Activated naive CD4-positive, alpha-beta T cell treated with anti-CD3 and anti-CD28 coated beads, Interleukin-2, amount 10 ng/mL, durations not matched to agents 7 days and 5 days (primary cell): Measurements from ENCODE around the gene PTPRK.
A peak's percentile ranks its signal among the peaks of the same experiment; 100 is the strongest.

Source experiments
- CTCF ChIA-PET: fragments of 350-600 bp; sonication (Branson Sonifier 250); formaldehyde crosslinking; loops from one replicate; lab custom pipeline; 2021; ENCODE audit warnings: antibody characterized with exemption; lab: Charles Lee
- DNase-seq: peaks from one replicate; pipeline ENCODE4 v3.0.0-alpha.2; 2020
- H3K27ac Mint-ChIP-seq: one replicate; pipeline ENCODE4 v1.8.0; 2021; ENCODE audit warnings: mild to moderate bottlenecking, moderate library complexity, mixed read lengths
- H3K27me3 Mint-ChIP-seq: one replicate; pipeline ENCODE4 v1.8.0; 2021; ENCODE audit warnings: mild to moderate bottlenecking, mixed read lengths
- H3K36me3 Mint-ChIP-seq: one replicate; pipeline ENCODE4 v1.8.0; 2021; ENCODE audit warnings: mixed read lengths
- H3K4me1 Mint-ChIP-seq: one replicate; pipeline ENCODE4 v1.8.0; 2021; ENCODE audit warnings: mixed read lengths
- H3K4me3 Mint-ChIP-seq: one replicate; pipeline ENCODE4 v1.8.0; 2021; ENCODE audit warnings: mild to moderate bottlenecking, moderate library complexity, mixed read lengths
- H3K9me3 Mint-ChIP-seq: one replicate; pipeline ENCODE4 v1.8.0; 2021; ENCODE audit warnings: mixed read lengths

Gene PTPRK

DNA sequence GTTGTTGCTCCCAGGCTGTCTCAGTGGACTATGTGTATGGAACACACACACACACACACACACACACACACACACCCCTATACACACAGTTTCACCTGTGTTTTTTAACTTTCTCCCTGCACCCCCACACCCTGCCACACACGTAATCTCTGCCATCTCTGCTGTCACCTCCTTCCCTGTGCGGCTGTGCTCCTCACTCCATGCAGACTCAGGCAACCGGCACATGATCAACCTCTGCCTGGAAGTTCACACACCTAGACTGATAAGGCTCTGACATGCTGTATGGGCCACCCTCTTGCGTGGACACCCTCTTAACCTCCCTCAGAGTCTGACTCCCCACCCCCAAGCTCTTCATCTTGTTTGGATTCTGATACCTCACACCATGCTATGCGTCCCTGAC is 467.3 kb downstream of the PTPRK start:
- H3K27ac Mint-ChIP-seq, result no peak overlapping the region
- H3K36me3 Mint-ChIP-seq, result no peaks in the 10 kb centered on the region
- no peaks in the 10 kb centered on the region for H3K27me3 Mint-ChIP-seq
- no peak overlapping the region for H3K4me3 Mint-ChIP-seq
- no peak for DNase-seq
- no peaks in the 10 kb centered on the region for H3K9me3 Mint-ChIP-seq
- CTCF ChIA-PET, result interaction anchor here (1.7 kb wide), 1 partner anchor 275 kb away, joined by 3 read pairs; no protein-coding TSS in a partner anchor
- no peaks in the 10 kb centered on the region for H3K4me1 Mint-ChIP-seq

DNA sequence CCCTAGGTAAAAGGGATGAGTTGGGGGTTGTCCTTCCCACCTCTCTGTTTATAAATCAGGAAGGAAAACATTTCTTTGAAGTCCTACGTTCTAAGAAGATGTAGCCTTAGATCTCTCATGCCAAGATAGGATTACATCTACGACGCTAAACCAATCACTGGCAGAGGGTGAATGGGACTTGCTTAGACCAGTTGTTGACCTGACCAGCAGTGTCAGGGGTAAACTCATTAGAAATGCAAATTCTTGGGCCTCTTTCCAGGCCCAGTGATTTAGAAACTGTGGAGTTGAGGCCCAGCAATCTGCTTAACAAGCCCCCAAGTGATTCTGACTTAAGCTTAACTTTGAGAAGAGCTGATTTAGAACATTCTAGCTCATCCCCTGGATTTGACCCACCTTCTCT is 472.4 kb downstream of the PTPRK start:
- Mint-ChIP-seq H3K4me3 (no peak overlapping the region), H3K27me3 (no peaks in the 10 kb centered on the region), H3K4me1 (no peaks in the 10 kb centered on the region), H3K36me3 (no peaks in the 10 kb centered on the region), H3K9me3 (no peaks in the 10 kb centered on the region), H3K27ac (no peak overlapping the region)
- no peak for DNase-seq
- CTCF ChIA-PET, result no interaction called here

DNA sequence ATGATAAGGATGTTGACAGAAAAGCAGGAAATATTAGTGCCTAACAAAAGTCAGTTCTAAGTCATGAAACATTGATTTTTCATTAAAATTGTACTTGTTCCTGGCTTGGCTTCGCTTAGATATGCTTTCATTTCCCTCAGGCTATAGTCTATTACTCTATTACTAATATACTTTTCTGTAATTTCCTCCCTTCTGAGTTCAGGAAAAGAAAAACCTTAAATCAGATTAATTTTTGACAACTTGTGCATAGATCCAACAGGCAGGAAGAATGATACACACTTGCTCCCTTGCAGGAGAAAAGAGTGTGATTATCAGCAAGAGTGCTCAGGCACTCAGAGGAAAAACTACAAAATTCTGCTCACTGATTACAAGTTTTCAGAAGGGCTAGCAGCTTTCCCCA is 474.4 kb downstream of the PTPRK start:
- Mint-ChIP-seq H3K36me3 (no peaks in the 10 kb centered on the region), H3K27ac (no peak overlapping the region), H3K4me3 (no peak overlapping the region), H3K9me3 (peaks cover 2% of the 10 kb centered on the region), H3K27me3 (no peaks in the 10 kb centered on the region), H3K4me1 (no peaks in the 10 kb centered on the region)
- CTCF ChIA-PET, result no interaction called here
- no peak for DNase-seq

DNA sequence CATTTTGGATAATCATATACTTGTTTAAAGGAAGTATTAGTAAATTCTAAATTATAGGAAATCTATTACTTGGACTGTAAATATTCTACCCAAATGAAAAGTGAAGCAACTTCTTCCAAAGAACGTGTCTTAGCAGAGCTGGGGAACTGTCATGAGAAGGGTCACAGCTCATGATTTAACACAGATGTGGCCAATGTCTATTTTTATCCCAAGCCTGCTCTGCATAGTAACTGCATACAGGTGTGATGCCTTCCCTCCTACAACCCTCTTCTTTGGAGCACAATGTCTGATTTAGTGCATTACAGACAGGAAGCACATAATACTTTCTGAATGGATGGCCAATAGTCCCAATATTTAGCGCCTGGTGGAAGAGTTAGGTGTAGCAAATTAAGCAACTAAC is 480.9 kb downstream of the PTPRK start:
- DNase-seq, result no peak
- Mint-ChIP-seq H3K4me3 (no peak overlapping the region), H3K27me3 (no peaks in the 10 kb centered on the region), H3K9me3 (peaks cover 2% of the 10 kb centered on the region), H3K36me3 (peaks cover 1% of the 10 kb centered on the region), H3K4me1 (no peaks in the 10 kb centered on the region), H3K27ac (no peak overlapping the region)
- CTCF ChIA-PET, result interaction anchor here (0.6 kb wide), 1 partner anchor 296 kb away, joined by 5 read pairs; no protein-coding TSS in a partner anchor

DNA sequence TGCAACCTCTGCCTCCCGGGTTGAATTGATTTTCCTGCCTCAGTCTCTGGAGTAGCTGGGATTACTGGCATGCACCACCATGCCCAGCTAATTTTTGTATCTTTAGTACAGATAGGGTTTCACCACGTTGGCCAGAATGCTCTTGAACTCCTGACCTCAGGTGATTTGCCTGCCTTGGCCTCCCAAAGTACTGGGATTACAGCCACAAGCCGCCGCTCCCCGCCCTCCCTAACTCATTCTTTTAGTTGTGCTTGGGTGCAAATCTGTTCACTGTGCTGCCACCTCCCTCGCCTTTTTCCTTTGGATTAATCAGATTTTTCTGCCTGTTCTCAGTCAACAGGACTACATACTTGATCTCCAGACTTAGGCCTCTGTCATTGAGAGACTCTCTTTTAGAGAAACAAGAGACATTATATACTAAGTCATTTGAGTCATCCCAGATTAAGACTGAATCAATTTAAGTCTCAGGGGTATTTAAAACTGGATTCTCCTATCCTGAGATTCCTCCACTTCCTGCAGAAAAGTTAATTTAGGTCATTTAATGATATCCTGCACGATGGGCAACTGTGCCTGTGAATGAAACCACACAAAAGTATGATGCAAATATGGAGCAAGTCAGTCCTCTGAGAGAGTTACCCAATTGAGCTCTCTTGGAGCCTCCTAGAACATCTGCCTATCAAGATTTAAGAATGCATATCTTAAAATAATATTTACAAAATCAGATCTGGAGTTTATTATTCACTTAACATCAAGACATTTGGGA is 483.4 kb downstream of the PTPRK start:
- Mint-ChIP-seq H3K27ac (no peak overlapping the region), H3K27me3 (no peaks in the 10 kb centered on the region)
- CTCF ChIA-PET, result no interaction called here

DNA sequence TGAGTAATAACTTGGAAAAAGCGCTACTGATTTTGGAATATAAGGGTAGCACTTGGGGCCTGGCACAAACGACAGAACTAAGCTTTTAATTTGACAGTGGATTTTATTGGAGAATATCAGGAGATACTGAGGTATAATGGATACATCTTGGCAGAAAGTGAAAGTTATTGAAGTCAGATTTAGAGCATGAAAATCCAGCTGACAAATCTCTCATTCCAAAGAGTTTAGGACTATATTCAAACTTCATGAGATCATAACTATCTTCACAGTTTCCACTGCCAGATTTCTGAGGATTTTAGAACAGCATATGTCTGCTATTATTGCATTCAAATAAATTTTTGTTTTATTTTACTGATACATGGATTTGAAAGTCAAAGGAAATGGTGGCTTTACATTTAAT is 487.2 kb downstream of the PTPRK start:
- Mint-ChIP-seq H3K27me3 (no peaks in the 10 kb centered on the region), H3K4me1 (peaks cover 24% of the 10 kb centered on the region), H3K36me3 (peaks cover 1% of the 10 kb centered on the region), H3K9me3 (no peaks in the 10 kb centered on the region), H3K4me3 (no peak overlapping the region), H3K27ac (no peak overlapping the region)
- CTCF ChIA-PET, result interaction anchor here (1.1 to 1.3 kb wide), 2 partner anchors 11 to 16 kb away, joined by 4 read pairs; no protein-coding TSS in a partner anchor
- DNase-seq, result no peak

More for the DNA sequence above, 483.4 kb downstream of the PTPRK start:
- H3K9me3 Mint-ChIP-seq, result peaks cover 2% of the 10 kb centered on the region
- H3K4me3 Mint-ChIP-seq, result no peak overlapping the region
- peaks cover 1% of the 10 kb centered on the region for H3K36me3 Mint-ChIP-seq
- DNase-seq, result no peak
- H3K4me1 Mint-ChIP-seq, result peaks cover 13% of the 10 kb centered on the region

DNA sequence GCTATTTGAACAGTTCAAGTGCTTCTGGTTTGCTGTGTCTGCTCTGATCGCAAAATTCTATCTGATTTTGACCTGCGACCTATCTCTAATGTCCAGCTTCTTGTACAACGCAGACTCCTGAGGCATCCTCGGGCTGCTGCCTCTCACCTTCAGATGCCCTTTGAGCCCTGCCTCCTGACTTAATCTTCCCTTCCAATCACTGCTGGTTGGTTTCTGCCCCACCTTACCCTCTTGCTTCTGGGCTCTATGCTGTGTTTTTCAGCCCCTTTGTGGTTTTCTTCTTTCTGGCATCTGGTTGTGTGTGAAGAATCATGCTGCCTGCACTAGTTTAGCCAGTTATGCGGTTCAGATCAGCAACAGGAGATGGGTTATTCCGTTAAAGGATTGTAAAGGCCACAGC is 488.4 kb downstream of the PTPRK start:
- H3K4me3 Mint-ChIP-seq, result no peak overlapping the region
- CTCF ChIA-PET, result no interaction called here

DNA sequence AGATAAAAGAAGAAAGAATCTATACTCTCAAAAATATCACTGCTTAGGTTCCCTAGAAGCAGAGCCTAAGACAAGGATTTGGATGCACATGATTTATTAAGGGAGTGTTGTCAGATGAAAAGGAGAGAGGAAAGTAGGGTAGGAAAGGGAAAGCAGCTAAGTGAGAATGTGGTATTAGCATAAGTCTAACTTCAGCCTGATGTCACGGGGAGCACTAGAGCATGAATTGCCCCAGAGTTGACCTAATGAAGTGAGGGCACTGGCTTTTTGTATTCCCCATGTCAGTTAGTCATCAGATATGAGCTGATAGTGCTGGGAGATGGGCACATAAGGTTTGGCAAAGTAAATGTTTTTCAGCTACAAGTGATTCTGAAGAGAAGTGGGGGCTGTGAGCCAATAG is 490.6 kb downstream of the PTPRK start:
- DNase-seq, result no peak
- H3K4me1 Mint-ChIP-seq, result peaks cover 34% of the 10 kb centered on the region
- CTCF ChIA-PET, result interaction anchor here (0.6 to 1.1 kb wide), 3 partner anchors 10 to 175 kb away, joined by 3 to 5 read pairs (median 3); no protein-coding TSS in a partner anchor
- H3K27me3 Mint-ChIP-seq, result no peaks in the 10 kb centered on the region
- H3K9me3 Mint-ChIP-seq, result no peaks in the 10 kb centered on the region
- H3K27ac Mint-ChIP-seq, result no peak overlapping the region
- H3K36me3 Mint-ChIP-seq, result no peaks in the 10 kb centered on the region
- no peak overlapping the region for H3K4me3 Mint-ChIP-seq

More for the DNA sequence above, 488.4 kb downstream of the PTPRK start:
- DNase-seq, result no peak
- Mint-ChIP-seq H3K36me3 (peaks cover 1% of the 10 kb centered on the region), H3K27ac (peak overlapping the region; percentile 35), H3K4me1 (peaks cover 31% of the 10 kb centered on the region), H3K9me3 (no peaks in the 10 kb centered on the region), H3K27me3 (no peaks in the 10 kb centered on the region)

DNA sequence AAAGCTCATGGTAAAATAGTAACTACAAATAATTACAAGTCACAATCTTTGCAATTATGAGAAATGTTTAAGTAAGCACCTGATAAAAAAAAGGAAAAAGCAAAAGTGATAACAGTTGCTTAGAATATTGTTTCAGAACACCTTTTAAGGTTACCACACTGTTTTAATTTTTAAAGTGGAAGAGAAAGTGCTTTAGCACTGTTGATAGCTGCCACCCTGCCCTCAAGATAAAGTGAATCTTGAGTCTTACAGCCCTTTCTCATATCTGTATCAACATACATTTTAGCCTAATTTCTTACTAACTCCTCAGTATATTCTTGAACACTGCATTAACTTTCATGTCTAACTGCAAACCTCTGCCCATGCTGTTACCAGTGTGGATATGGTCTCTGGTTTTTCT is 492.2 kb downstream of the PTPRK start:
- Mint-ChIP-seq H3K4me3 (no peak overlapping the region), H3K9me3 (no peaks in the 10 kb centered on the region), H3K27me3 (no peaks in the 10 kb centered on the region), H3K4me1 (peaks cover 32% of the 10 kb centered on the region), H3K36me3 (no peaks in the 10 kb centered on the region), H3K27ac (no peak overlapping the region)
- no peak for DNase-seq
- CTCF ChIA-PET, result no interaction called here

DNA sequence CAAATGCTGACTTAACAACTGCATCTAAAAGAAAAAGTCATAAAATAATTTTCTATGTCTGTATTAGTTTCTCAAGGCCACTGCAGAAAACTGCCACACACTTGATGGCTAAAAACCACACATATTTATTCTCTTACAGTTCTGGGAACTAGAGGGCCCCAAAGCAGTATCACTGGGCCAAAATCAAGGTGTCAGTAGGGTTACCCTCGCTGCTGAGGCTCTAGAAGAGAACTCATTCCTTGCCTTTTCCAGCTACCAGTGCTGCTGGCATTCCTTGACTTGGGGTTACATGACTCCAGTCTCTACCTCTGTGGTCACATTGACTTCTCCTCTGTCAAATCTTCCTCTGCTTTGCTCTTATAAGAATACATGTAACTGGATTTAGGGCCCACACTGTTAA is 494.9 kb downstream of the PTPRK start:
- H3K4me1 Mint-ChIP-seq, result peaks cover 13% of the 10 kb centered on the region
- DNase-seq, result no peak
- H3K4me3 Mint-ChIP-seq, result no peak overlapping the region
- H3K27me3 Mint-ChIP-seq, result no peaks in the 10 kb centered on the region
- H3K9me3 Mint-ChIP-seq, result no peaks in the 10 kb centered on the region
- CTCF ChIA-PET, result interaction anchor here (1.0 kb wide), 1 partner anchor 30 kb away, joined by 3 read pairs; no protein-coding TSS in a partner anchor
- H3K27ac Mint-ChIP-seq, result no peak overlapping the region
- H3K36me3 Mint-ChIP-seq, result no peaks in the 10 kb centered on the region

DNA sequence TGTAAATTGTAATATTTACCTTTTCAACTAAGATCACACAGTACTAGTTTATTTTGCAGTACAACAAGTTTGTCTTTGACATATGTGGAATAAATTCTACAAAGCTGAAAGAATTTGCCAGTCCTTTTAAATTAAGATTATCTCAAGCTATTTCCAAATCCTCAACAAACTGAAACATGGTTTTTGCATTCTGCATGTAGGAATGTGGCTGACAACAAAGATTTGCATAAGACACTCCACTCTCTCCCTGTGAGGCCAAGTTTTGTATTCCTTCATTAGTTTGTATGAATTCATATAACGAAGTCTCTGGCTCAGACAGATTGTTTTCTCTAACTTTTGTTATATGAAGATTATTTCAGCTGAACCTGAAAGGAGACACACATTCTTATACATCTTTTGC is 495.4 kb downstream of the PTPRK start:
- Mint-ChIP-seq H3K9me3 (no peaks in the 10 kb centered on the region), H3K27ac (no peak overlapping the region), H3K36me3 (no peaks in the 10 kb centered on the region), H3K4me1 (peaks cover 13% of the 10 kb centered on the region), H3K27me3 (no peaks in the 10 kb centered on the region), H3K4me3 (no peak overlapping the region)
- no peak for DNase-seq
- CTCF ChIA-PET, result interaction anchor here (0.8 to 1.0 kb wide), 2 partner anchors 29 to 171 kb away, joined by 3 to 4 read pairs; no protein-coding TSS in a partner anchor

DNA sequence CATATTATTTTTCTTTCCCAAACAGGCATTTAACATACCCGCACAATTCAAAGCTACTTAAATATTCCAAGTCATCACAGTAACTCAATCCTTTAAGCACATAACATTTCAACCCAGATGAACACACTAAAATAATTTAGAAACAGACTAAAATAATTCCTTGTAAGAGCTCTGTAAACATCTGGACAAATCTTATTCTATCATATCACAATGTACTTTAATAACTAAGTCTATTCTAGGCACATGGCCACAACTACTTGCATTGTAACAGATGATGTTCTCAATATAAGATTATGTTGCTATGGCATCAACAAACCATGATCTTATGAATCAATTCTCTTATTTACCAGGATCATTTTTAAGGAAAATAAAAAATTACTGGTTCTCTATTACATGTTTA is 496.4 kb downstream of the PTPRK start:
- Mint-ChIP-seq H3K27ac (no peak overlapping the region), H3K36me3 (no peaks in the 10 kb centered on the region), H3K27me3 (no peaks in the 10 kb centered on the region), H3K4me1 (peaks cover 13% of the 10 kb centered on the region), H3K4me3 (no peak overlapping the region), H3K9me3 (no peaks in the 10 kb centered on the region)
- DNase-seq, result no peak
- CTCF ChIA-PET, result no interaction called here

DNA sequence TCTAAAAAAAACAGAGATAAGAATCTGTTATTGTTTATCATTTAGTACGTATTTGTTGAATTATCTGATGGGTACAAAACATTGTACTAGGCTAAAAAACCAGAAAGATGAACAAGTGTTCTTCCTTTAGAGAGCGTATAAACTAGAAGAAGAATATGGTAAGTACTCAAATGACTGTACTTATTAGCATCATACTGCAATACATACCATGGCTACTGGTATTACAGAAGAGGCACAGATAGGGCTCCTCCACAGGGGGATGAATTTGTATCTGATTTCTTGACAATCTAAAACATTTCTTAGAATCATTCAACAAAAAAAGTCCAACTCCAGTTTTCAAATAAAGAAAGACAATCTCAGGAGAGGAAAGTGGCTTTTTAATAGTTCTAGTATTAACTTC is 501.6 kb downstream of the PTPRK start:
- no peak for DNase-seq
- no peaks in the 10 kb centered on the region for H3K4me1 Mint-ChIP-seq
- CTCF ChIA-PET, result no interaction called here
- no peaks in the 10 kb centered on the region for H3K27me3 Mint-ChIP-seq
- no peak overlapping the region for H3K4me3 Mint-ChIP-seq
- H3K27ac Mint-ChIP-seq, result no peak overlapping the region
- peaks cover 3% of the 10 kb centered on the region for H3K36me3 Mint-ChIP-seq
- no peaks in the 10 kb centered on the region for H3K9me3 Mint-ChIP-seq

DNA sequence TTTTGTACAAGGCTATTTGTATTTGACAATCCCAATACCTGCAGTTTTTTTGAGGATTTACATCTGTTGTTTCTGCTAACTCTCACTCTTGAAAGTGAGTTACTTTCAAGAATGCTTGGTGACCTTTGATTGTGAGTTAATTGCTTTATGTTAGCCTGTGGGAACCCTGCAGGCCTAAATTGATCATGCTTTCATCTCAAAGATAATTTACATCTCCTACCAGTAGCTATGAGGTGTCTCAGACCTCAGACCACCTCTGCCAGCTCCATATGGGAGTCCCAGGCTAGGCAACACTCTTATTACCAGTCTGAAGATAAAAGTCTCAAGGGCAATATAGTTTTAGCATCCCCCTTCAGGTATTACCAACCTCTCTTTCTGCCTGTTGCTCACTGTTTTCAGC is 503.1 kb downstream of the PTPRK start:
- H3K36me3 Mint-ChIP-seq, result peaks cover 3% of the 10 kb centered on the region

DNA sequence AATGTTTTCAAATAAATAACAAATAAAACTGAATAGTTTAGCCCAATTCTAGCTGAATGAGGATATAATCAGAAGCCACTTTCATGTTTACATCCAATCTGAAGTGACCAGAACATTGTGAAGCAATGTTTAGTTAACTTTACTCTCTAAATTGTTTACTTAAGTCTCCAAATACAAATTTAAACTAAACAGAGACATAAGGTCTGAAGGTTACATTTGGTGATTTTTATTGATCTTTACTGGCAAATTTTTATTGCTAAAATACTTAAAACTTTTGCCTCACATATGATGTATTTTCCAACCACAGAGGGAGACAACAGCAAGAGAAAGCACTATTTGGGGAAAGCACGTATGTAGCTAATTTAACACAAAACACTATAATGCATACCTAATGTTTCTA is 512.7 kb downstream of the PTPRK start:
- Mint-ChIP-seq H3K4me1 (no peaks in the 10 kb centered on the region), H3K9me3 (no peaks in the 10 kb centered on the region), H3K27ac (no peak overlapping the region), H3K27me3 (no peaks in the 10 kb centered on the region), H3K4me3 (no peak overlapping the region), H3K36me3 (no peaks in the 10 kb centered on the region)
- CTCF ChIA-PET, result no interaction called here
- DNase-seq, result no peak

More for the DNA sequence above, 503.1 kb downstream of the PTPRK start:
- Mint-ChIP-seq H3K27me3 (no peaks in the 10 kb centered on the region), H3K4me1 (no peaks in the 10 kb centered on the region), H3K4me3 (no peak overlapping the region), H3K27ac (no peak overlapping the region), H3K9me3 (no peaks in the 10 kb centered on the region)
- CTCF ChIA-PET, result interaction anchor here (1.3 to 1.5 kb wide), 2 partner anchors 17 to 161 kb away, joined by 3 to 4 read pairs; no protein-coding TSS in a partner anchor
- DNase-seq, result no peak
